Measurements from ENCODE around the gene RERE. TPM values are rescaled to one million over a fixed set of nuclear protein-coding genes. Genes with fewer than 3 reads are reported as not detected.

RERE gene
- total and polyA plus RNA-seq, 11 donors = 53.5 to 236 (median 121) TPM

GRCh38 chr1:8427986-8428385 is 389.5 kb downstream of the RERE start:
- peak overlapping the region in 5 of 12 donors; percentile 26 to 86 (median 48) for H3K27ac ChIP-seq
- intact Hi-C loops (cut with DNase I) = loop anchor here in 4 of 10 donors (10.0 kb wide), 3 partner anchors 97 to 403 kb away; partner anchors contain the start of gene ERRFI1 (in 1 of the 4)
- 86 to 92% (median 89%) methylated on average over 5 of the region's 5 CpGs for WGBS, 4 donors

DNA sequence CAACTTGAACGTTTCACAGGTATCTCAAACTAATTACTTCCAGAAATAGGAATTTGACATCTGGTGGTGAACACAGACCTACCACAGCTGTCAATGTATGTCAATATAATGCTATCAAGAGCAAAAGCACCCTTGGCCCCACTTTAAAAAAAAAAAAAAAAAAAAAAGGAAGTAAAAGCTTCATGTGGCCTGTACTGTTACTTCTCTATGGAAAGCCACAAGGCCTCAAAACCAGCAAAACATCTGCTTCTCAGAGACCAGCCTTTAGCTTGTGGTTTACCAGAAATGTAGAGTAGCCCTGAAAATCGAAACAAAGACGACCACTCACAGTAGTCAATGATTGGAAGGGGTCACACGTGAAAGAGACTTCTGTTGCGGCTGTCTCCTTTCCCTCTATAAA is 389.9 kb downstream of the RERE start:
- intact Hi-C loops (cut with DNase I) = loop anchor here in 4 of 10 donors (10.0 kb wide), 3 partner anchors 97 to 403 kb away; partner anchors contain the start of gene ERRFI1 (in 1 of the 4)
- TF ChIP-seq, protein P1, sequence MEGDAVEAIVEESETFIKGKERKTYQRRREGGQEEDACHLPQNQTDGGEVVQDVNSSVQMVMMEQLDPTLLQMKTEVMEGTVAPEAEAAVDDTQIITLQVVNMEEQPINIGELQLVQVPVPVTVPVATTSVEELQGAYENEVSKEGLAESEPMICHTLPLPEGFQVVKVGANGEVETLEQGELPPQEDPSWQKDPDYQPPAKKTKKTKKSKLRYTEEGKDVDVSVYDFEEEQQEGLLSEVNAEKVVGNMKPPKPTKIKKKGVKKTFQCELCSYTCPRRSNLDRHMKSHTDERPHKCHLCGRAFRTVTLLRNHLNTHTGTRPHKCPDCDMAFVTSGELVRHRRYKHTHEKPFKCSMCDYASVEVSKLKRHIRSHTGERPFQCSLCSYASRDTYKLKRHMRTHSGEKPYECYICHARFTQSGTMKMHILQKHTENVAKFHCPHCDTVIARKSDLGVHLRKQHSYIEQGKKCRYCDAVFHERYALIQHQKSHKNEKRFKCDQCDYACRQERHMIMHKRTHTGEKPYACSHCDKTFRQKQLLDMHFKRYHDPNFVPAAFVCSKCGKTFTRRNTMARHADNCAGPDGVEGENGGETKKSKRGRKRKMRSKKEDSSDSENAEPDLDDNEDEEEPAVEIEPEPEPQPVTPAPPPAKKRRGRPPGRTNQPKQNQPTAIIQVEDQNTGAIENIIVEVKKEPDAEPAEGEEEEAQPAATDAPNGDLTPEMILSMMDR (IDR thresholded peaks at IDR 0.05) = no peak
- no peak for TF ChIP-seq POLR2A (IDR thresholded peaks at IDR 0.05)
- 71 to 80% (median 76%) methylated on average over 5 of the region's 5 CpGs for WGBS, 4 donors
- H3K27me3 ChIP-seq = no peaks in the 10 kb centered on the region
- ATAC-seq = no peak
- peaks cover 0 to 85% (median 26%) of the 10 kb centered on the region in 12 donors for H3K4me1 ChIP-seq
- H3K9me3 ChIP-seq = no peaks in the 10 kb centered on the region
- peak overlapping the region in 6 of 12 donors; percentile 17 to 86 (median 39) for H3K27ac ChIP-seq
- DNase-seq = no peak
- no peak overlapping the region for H3K4me3 ChIP-seq
- H3K36me3 ChIP-seq = no peaks in the 10 kb centered on the region

More at GRCh38 chr1:8427986-8428385, 389.5 kb downstream of the RERE start:
- H3K36me3 ChIP-seq = no peaks in the 10 kb centered on the region
- no peaks in the 10 kb centered on the region for H3K9me3 ChIP-seq
- peak in 1 of 4 donors; percentile 14 for ATAC-seq
- TF ChIP-seq, protein P1 (IDR thresholded peaks at IDR 0.05) = no peak
- no peak for TF ChIP-seq POLR2A (IDR thresholded peaks at IDR 0.05)
- H3K4me3 ChIP-seq = no peak overlapping the region
- peaks cover 0 to 87% (median 26%) of the 10 kb centered on the region in 12 donors for H3K4me1 ChIP-seq
- H3K27me3 ChIP-seq = no peaks in the 10 kb centered on the region
- DNase-seq = peak in 3 of 5 donors; percentile 24 to 61 (median 44)

GRCh38 chr1:8426996-8427395 is 390.4 kb downstream of the RERE start:
- no peak for ATAC-seq
- TF ChIP-seq, protein P1 (IDR thresholded peaks at IDR 0.05) = no peak
- no peak for TF ChIP-seq POLR2A (IDR thresholded peaks at IDR 0.05)
- Histone ChIP-seq H3K27me3 (no peaks in the 10 kb centered on the region), H3K4me3 (no peak overlapping the region), H3K4me1 (peaks cover 0 to 83% (median 29%) of the 10 kb centered on the region in 12 donors), H3K27ac (peak overlapping the region in 4 of 12 donors; percentile 30 to 86 (median 49)), H3K9me3 (no peaks in the 10 kb centered on the region), H3K36me3 (no peaks in the 10 kb centered on the region)
- no peak for DNase-seq
- 94 to 99% (median 96%) methylated on average over 4 of the region's 4 CpGs for WGBS, 4 donors
- intact Hi-C loops (cut with DNase I) = loop anchor here in 4 of 10 donors (10.0 kb wide), 3 partner anchors 98 to 402 kb away; partner anchors contain the start of gene ERRFI1 (in 1 of the 4)

GRCh38 chr1:8425781-8426161 is 391.7 kb downstream of the RERE start:
- Histone ChIP-seq H3K27ac (peak overlapping the region in 10 of 12 donors; percentile 35 to 99 (median 98)), H3K4me1 (peaks cover 0 to 83% (median 40%) of the 10 kb centered on the region in 12 donors), H3K36me3 (peaks cover 0 to 3% (median 0%) of the 10 kb centered on the region in 9 donors), H3K4me3 (no peak overlapping the region), H3K9me3 (no peaks in the 10 kb centered on the region), H3K27me3 (no peaks in the 10 kb centered on the region)
- DNase-seq = no peak
- ATAC-seq = no peak
- TF ChIP-seq, protein P1 (IDR thresholded peaks at IDR 0.05) = no peak
- TF ChIP-seq POLR2A (IDR thresholded peaks at IDR 0.05) = no peak
- intact Hi-C loops (cut with DNase I) = loop anchor here in 4 of 10 donors (10.0 kb wide), 3 partner anchors 99 to 401 kb away; partner anchors contain the start of gene ERRFI1 (in 1 of the 4)
- 96 to 99% (median 98%) methylated on average over 3 of the region's 3 CpGs for WGBS, 4 donors

Measured in heart left ventricle (tissue), 16 donors.